Subcutaneous adipose tissue (tissue), 4 donors: ENCODE data around the gene PSENEN. TPM values are rescaled to one million over a fixed set of nuclear protein-coding genes. Genes with fewer than 3 reads are reported as not detected.

Experiments
- CTCF ChIP-seq: fragments of 450-650 bp; IDR thresholded peaks from one replicate; pipeline ENCODE4 v1.5.1; 2016; ENCODE audit warnings: low read depth, mild to moderate bottlenecking, control low read depth, antibody characterized with exemption, moderate library complexity
- total RNA-seq, 4 donors: library from RNA; depleted of rRNA; stranded (reverse); fragments of >200 nt; gene quantifications; one replicate each; pipeline ENCODE4 v1.1.0, GENCODE V29; 2016

Gene PSENEN
- total RNA-seq, 4 donors from 2014 or later, result 23.4 to 71.3 (median 35.7) TPM

- TF ChIP-seq CTCF, result no peak
Observed at GRCh38 chr19:35786299-35787160, 41.1 kb downstream of the PSENEN start.

- no peak for TF ChIP-seq CTCF
Observed at GRCh38 chr19:35787227-35787799, 41.9 kb downstream of the PSENEN start.

- no peak for TF ChIP-seq CTCF
Observed at GRCh38 chr19:35788205-35788960, 42.9 kb downstream of the PSENEN start.

- no peak for TF ChIP-seq CTCF
Observed at GRCh38 chr19:35789195-35789977, 43.9 kb downstream of the PSENEN start.

GRCh38 chr19:35789978-35790944, 44.8 kb downstream of the PSENEN start:
- TF ChIP-seq CTCF, result no peak
